ENCODE measurements around the gene COQ9.

Gene COQ9

DNA sequence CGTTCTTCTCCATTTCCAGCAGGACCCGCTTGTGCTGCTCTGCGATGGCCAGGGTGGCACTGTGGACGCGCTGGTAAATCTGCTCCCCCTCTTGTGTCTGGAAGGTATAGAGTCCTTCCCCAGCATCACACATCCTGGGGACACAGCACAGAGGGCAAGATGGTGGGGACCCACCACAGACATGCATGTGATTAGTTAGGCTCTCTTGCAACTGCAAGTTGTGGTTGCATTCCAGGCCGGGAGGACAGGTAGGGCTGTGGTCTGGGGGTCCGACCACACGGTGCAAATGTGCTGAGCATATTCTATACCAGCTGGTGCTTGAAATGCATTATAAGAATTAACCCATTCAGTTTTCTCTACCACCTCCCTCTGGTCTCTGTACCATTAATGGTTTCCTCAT lies 26.6 kb downstream of the COQ9 start:
- no peak for DNase-seq

DNA sequence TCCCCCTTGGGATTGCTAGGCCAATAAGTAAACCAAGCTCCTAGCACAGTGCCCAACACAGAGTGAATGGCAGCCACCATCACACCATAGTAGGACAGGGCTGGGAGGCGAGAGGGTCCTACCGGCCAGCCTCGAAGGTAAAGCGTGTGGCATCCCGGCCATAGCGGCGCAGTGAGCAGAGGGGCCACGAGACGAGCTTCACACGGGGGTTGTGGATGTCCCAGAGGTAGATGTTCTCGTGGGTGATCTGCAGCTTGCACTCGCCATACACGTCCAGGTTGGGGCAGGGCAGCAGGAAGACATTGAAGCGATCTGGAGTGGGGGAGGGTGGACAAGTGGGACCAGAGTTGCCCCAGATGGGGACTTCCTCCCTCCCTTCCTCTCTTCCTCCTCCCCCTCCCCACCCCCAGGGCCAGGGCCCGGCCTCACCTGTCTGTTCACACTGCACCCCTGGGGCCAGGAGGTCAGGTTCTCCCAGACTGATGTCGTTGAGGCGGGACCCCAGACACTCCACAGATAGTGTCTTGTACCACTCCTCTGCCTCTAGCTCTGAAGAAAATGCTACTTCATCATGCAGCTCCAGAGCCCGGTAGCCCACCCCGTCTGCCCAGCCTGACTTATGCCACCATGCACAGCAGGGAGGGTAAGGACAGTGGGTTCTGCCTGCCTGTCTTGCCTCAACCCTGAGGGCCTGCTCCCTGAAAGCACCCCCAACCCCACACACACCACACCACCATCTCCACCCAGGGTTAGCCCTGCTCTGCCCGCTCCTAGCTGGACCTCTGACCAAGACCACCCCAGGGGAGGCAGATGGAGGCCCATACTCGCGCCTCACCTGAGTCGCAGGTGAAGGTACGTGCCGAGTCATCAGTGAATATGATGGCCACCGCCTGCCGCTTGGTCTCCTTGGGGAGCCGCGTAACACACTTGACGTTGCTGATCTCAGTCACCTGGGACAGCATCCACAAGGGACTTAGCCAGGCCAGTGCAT lies 27.7 kb downstream of the COQ9 start:
- DNase-seq = no peak

DNA sequence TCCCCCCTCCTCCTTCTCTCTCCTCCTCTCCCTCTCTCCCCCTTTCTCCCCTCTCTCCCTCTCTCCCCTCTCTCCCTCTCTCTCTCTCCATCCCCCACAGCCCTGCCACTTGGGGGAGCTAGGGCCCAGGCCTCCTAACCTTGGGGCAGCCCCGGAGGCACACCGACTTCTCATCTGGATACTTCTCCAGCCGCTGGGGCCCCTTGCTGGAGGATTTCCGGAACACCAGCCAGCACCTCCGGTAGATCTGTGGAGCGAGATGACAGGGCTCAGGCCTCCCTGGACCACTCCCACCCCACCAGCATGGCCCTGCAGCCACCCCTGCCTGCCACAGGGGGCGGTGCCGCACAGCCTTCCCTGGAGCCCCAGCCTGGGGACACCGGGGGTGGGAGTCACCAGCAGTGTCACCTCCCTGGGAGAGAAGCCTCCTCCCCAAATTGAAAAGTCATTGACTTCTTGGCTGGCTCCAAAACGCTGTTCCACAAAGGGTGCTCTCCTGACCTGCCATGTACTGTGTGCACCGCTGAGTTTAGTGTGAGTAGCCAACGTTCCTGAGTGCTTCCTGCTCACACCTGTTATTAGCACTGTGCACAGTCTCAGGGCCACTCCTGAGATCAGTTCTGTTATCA lies 28.5 kb downstream of the COQ9 start:
- no peak for DNase-seq

GRCh38 chr16:57476546-57477410 lies 29.5 kb downstream of the COQ9 start:
- DNase-seq = no peak

DNA sequence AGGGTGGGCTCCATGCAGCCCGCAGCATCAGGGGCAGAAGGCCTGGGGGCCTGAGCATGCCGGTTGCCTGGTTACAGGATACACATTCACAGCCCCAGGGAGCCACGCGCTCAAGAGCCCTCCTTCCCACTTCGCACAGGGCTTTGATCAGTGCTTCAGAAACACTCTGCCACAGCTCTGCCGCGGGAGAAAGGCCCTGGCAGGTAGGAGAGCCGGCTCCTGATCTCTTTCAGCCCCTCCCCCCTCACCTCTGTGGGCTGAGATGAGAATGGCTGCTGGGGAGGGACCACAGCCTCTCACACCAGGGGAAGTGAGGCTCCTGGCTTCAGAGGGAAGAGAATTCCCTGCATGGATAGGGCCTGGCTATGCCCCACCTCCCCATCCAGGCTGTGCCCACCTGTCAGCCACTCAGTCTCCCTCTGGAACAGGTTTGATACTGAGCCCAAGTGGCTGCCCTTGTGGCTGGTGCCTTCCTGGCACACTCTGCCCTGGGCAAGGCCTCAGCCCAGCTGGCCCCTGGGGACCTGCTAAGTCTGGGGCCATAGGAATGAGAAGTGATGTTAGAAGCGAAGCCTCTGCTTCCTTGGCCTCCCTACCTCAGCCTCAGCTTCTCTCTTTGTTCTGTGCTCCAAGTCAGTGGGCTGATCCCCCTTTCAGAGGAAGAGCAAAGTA lies 30.4 kb downstream of the COQ9 start:
- no peak for DNase-seq

DNA sequence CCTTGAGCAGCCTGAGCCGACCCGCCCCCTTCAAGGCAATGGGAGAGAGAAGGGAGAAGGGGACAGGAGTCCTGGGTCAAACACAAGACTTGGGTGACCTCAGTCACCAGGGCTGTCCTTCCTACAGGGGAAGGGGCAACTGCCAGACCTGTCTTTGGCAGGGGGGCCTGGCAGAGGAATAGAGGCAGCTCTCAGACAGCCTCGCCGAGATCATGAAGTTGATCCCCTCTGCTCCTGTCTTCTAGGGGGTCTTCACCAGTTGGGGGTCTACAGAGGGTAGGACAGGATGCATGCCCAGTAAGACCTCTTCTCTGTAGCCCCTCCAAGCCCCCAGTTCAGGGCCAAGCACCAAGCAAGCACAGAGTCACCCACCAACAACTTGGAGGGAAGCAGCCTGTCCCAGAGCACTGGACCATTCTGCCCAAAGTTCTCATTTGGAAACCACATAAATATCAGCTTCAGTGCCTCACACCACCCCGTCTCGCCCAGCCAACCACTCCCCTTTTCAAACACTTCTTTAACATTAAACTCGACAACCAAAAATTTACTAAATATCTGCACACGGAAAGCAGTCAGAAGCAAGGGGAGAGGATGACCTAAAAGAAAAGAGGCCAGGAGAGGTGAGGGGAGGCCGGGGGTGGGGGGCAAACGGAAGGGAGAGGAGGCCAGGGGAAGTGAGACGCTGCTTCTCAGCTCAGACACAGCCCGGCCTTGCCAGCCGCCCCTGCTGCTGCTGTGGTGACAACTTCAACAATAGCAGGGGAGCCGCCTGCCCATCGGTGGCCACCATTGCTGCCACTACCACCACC lies 31.3 kb downstream of the COQ9 start:
- DNase-seq = no peak

- no peak for DNase-seq
Observed at GRCh38 chr16:57479205-57479975, 32.1 kb downstream of the COQ9 start.

DNA sequence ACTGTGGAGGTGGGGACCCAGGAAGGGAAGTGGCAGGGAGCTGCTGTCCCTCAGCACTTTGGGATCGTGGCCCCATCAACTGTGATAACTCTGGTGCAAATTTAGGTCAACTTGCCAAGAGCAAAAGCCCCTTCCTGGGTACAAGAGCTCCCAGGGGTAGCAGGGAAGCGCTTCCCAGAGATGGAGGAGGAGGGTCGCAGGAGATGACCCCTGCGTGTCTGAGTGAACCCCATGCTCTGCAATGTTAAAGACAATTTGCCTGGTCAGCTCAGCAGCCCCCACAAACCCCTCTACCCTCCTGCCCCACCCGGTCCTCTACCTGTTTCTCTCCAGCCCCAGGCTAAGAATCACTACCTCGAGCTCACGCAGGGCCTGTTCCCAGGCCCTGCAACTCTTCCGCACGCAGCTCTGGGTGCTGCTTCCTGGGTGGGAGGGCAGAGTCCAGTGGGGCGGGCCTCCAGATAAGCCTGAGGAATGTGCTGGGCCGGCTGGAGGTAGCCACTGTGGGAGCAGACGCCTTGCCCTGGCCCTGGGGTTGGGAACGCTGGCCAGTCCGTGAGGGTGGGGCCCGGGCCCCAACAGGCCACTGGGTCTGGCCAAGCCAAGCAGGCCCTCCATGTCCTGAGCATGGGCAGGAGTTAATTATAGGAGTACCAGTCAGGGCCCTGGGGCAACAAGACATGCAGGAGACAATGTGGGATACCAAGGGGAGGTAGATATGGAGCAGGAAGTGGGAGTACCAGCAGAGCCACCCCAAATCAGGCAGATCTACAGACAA lies 32.9 kb downstream of the COQ9 start:
- no peak for DNase-seq

- no peak for DNase-seq
Observed at GRCh38 chr16:57480754-57481230, 33.5 kb downstream of the COQ9 start.

DNA sequence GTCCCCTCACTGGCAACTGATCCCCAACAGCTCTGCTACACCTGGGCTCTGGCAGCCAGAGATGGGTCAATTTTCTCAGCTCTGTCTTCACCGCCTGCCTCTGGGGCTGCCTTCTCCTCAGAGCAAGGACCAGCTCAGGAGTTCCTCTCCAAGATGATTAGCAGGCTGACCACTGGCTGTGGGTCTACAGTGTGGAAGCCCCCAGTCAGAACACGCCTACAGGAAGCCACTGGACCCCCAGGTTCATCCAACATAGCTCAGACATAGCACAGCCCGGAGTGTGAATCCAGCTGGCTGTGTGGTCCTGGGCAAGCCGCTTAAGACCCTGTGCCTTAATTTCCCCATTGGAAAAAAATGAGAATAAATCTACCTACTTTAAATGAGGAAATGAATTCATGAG lies 34.1 kb downstream of the COQ9 start:
- no peak for DNase-seq

DNA sequence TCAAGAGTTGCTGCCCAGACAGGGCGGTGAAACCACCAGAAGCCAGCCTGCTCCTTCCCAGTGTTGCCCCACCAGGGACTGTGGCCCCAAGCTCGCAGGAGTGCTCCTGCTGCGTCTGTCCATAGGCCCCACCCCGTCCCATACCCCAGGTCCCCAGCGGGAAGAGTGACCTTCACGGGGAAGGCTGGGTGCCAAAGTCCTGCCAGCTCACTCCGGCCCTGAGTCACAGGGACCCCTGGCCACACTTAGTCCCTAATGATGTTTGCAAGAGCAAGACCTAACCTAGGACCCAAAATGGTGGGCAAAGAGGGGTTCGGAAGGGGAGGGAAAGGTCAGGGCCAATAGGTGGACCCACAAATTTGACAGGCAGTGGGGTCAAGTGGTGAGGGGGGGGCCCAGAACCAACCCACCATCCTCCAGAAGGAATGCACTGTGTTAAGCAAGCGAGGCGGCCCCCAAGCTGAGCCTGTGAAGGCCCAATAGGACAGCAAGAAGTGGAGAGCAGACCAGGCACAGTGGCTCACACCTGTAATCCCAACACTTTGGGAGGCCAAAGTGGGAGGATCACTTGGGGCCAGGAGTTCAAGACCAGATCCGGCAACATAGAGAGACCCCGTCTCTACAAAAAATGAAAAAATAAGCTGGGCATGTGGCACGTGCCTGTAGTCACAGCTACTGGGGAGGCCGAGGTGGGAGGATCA lies 35.7 kb downstream of the COQ9 start:
- no peak for DNase-seq

DNA sequence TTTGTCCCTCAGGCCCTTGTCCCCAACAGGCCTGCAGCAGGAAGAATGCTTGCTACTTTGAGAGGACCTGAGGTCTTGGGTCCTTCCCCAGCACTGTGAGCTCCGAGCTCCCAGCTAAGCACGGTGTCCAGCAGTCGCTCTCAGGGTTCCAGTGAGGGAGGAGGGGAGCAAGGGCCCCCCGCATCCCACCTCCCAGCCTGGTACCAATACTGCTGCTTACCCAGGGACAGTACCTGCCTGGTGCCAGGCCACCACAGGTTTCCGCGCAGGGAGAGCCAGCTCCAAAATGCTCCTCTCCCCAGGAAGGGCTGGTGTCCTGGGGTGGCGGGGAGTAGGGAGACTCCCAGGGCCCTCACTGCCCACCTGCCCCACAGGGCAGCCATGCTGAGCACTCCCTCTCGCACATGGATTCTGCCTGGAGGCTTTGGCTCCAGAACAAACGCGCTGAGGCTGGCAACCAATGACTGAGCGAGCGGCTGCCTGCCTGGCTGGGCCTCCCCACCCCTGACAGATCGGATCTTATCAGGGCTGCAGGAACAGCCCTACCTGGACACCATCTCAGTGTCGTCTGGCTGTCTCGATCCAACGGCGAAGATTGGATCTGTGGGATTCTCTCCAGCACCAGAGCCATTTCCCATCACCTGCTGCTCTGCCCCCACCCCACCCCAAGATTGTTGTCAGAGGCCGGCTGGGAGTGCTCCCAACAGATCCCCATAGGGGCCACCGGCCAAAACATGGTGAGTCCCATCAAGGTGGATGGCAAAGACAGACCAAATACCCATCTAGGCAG lies 36.6 kb downstream of the COQ9 start:
- no peak for DNase-seq

DNA sequence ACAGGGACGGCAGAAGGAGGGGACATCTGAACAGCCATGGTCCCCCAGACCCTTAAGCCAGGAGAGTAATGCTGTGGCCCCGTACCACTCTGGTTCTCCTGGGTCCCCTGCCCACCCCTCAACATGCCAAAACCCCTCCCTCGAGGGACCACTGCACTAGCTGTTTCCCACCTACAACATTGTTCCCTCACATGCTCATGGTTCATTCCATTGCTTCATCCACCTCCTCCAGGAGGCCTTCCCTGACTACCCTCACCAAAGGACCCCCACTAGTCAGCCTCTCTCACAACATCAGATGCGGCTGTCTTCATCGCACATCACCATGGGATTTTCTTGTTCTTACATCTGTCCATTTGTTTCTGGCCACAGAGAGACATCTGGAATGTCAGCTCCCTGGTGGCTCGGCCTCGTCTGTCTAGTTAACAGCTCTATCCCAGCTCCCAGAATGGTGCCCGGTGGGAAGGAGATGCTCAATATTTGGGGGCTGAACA lies 37.3 kb downstream of the COQ9 start:
- DNase-seq = no peak

GRCh38 chr16:57485091-57485915 lies 38.0 kb downstream of the COQ9 start:
- no peak for DNase-seq

GRCh38 chr16:57485916-57486857 lies 38.9 kb downstream of the COQ9 start, which contains the start of gene DOK4:
Gene DOK4 (minus strand): TSS chr16:57486493. CDS start chr16:57479507, 6,986 bp downstream.
- DNase-seq = no peak

Data from GOT3 (cell line).